ENCODE results near the gene GOSR1.
"Not testable (repeated sequence)": the region's sequence is repeated elsewhere in the genome, so short reads cannot be mapped to it uniquely, and the experiment has no call there.

The GOSR1 gene

DNA sequence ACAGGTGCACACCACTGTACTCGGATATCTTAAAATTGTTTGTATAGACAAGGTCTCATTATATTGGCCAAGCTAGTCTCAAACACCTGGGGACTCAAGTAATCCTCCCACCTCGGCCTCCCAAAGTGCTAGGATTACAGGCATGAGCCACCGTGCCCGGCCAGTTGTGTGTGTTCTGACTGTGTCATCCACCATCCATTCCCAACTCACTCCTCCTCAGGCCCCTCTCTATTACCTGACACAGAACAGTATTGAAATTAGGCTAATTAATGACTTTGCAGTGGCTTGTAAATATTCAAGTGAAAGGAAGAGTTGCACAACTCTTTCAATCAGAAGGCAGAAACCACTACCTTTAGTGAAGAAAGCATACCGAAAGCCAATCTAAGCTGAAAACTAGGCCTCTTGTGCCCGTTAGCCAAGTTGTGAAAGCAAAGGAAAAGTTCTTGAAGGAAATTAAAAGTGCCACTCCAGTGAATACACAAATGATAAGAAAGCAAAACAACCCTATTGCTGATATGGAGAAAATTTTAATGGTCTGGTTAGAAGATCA is 28.7 kb downstream of the GOSR1 start:
- DNase-seq = no peak
- ATAC-seq = no peak

DNA sequence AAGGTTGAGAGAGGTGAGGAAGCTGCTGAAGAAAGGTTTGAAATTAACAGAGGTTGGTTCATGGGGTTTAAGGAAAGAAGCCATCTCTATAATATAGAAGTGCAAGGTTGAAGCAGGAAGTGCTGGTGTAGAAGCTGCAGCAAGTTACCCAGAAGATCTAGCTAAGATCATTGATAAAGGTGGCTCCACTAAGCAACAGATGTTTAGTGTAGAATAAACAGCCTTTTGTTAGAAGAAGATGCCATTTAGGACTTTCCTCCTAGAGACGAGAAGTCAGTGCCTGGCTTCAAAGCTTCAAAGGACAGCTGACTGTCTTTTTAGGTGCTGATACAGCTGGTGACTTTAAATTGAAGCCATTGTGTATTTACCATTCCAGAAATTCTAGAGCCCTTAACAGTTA is 29.3 kb downstream of the GOSR1 start:
- DNase-seq (no peak), ATAC-seq (no peak)

DNA sequence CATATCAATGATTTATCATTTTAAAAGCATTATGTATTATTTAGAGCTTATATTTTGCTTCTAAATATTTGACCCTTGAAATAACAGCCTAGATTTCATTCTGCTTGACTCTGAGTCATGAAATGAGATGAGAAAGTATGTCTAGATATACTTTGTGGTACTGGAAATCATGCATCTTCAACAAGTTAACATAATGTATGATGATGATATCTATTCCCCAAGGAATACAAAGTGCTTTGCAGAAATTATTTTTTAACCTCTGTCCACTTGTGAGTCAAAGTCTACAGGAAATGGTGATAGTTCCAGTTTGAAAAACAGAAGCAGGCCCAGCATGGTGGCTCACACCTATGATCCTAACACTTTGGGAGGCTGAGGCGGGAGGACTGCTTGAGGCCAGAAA is 36.1 kb downstream of the GOSR1 start:
- ATAC-seq = no peak
- DNase-seq = no peak

DNA sequence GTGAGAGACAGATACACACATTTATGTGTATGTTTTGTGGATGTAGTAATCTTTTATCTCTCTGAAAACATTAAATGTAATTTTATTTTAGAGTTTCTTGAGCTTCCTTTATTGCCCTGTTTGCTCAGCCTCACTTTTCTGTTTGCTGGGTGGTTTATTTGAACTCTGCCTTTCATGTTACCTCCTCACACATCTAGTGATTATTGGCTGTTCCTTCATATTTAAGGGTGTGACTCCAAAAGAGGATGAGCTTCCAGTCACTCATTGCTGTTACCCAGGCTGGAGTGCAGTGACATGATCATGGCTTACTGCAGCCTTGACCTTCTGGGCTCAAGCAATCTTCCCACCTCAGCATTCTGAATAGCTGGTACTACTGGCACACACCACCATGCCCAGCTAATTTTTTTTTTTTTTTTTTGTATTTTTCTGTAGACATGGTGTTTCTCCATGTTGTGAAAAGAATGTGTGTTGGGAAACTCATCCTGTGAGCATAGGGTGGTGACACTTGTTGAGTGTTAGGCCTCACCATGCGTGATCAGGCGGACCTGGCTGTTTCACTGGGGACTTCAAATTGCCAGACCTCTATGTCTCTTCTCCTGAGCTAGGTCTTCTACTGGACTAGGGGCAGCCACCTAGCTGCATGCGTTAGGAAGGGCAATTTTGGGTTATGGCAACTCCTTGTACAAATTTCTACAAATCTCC is 37.8 kb downstream of the GOSR1 start:
- no peak for DNase-seq
- no peak for ATAC-seq

DNA sequence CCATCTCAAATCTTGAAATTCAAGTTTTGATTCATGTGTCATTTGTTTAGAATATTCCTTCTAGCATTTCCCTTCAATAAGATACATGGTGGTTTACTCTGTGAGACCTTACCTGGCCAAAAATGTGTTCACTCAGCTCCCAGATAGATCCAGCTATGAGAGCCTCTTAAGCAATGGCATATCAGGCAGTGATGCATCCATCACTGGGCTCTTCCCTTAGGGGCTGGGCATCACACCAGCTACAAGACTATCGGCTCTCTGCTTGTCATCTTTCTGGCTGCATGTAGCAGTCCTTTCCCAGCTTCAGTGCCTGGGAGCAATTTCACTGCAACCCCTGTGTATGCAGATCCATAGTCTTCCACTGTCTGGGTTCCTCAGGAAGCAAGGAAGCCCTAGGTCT is 40.6 kb downstream of the GOSR1 start:
- DNase-seq = no peak

DNA sequence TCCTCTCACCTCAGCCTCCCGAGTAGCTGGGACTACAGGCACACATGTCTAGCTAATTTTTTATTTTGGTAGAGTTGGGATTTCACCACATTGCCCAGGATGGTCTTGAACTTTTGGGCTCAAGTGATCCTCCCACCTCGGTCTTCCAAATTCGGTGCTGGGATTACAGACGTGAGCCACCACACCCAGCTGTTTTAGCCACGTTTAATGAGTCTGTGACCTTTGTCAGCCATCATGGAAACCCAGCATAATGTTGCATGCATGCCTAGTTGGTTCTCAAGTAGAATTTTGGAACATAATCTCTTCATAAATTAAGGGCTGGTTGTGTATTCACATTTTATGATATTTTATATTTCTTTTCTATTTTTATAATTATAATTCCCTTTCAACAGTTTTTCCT is 42.0 kb downstream of the GOSR1 start:
- ATAC-seq = no peak
- no peak for DNase-seq

More for the DNA sequence above, 40.6 kb downstream of the GOSR1 start:
- ATAC-seq = no peak

DNA sequence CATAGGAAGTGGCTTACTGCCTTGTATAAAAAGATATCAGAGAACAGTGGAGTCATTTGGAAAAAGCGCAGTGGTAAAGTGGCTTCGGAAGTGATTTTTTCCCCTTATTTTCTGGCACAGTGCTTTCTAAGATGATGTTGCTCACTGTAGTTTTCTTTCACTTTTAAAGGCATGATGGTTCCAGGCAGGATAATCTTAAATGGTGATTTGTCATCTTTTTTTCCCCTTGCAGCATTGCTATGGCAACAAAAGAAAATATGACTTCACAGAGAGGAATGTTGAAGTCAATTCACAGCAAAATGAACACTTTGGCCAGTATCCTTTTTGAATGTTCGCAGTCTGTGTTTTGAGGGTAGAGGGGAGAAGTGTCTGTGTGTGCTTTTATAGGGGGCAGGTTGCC is 42.5 kb downstream of the GOSR1 start:
- no peak for DNase-seq
- ATAC-seq = no peak

DNA sequence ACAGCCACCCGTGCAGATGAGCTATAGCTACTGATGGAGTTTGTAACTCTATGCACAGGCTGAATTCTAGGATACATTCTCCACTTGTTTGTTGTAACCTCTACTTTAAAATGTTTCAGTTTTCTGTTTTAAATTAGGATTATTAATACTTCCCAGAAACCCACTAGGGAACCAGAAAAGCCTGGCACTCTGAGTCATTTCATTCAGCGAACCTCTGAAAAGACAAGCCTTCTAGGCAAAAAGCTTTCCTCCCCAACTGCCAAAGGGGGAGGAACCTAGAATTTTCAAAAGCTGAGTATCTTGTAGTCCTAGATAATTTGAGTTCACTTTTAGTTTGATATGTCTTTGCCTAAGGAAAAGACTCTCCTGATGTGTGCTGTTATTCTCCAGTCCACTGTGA is 43.2 kb downstream of the GOSR1 start:
- no peak for ATAC-seq
- no peak for DNase-seq

DNA sequence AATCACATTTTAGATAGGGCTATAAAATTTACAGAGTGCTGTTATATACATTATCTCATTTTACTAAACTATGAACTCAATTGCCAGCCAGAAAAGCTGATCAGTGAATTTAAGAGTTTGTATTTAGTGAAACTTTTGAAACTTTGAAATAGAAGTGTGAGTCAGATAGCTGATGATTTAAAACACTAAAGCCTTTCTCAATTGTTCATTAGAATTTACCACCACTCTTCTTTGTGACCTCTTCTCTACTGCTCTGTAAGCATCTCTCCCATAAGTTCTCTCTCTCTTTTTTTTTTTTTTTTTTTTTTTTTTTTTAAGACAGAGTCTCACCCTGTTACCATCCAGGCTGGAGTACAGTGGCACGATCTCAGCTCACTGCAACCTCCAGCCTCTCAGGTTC is 43.7 kb downstream of the GOSR1 start:
- DNase-seq = no peak
- ATAC-seq = no peak

DNA sequence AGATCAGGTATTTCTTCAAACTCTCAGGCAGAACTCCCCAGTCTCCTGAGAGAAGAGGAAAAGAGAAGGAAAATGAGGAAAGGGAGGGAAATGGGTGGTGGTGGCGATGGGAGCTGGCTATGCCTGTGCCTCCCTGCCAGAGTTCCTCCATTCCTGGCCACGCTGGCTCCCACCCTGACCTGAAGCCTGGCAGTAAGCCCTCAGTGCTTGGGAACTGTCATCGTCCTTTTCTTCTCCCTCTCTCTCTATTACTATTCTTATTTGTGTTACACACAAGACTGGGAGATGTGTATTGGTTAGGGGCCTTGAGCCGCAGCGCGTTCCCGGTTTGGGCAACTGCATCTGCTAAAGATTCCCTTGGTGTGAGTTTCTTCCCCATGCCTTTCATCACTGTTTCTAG is 44.6 kb downstream of the GOSR1 start:
- ATAC-seq = no peak
- DNase-seq = no peak

DNA sequence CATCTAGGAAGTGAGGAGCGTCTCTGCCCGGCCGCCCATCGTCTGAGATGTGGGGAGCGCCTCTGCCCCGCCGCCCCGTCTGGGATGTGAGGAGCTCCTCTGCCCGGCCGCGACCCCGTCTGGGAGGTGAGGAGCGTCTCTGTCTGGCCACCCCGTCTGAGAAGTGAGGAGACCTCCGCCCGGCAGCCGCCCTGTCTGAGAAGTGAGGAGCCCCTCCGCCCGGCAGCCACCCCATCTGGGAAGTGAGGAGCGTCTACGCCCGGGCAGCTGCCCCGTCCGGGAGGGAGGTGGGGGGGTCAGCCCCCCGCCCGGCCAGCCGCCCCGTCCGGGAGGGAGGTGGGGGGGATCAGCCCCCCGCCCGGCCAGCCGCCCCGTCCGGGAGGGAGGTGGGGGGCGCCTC is 46.0 kb downstream of the GOSR1 start:
- DNase-seq, ATAC-seq: not testable (repeated sequence)

DNA sequence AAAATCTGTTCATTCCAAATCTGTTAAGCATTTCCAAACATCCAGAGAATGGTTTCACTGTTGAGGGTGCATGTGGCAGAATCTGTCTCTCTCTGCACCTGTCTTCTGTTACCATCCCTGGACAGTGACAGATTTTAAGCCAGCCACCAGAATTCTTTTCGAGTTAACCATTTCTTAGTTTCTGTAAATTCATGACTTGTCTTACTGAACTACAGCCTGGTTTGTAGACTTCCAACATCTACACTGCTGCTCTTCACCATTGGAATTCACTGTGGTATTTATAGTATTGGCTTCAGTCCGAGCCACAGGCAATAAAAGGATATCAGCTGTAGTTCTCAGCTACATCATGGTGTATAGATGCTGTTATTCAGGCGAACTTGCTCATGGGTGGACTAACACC is 47.6 kb downstream of the GOSR1 start:
- DNase-seq = no peak
- ATAC-seq = no peak

DNA sequence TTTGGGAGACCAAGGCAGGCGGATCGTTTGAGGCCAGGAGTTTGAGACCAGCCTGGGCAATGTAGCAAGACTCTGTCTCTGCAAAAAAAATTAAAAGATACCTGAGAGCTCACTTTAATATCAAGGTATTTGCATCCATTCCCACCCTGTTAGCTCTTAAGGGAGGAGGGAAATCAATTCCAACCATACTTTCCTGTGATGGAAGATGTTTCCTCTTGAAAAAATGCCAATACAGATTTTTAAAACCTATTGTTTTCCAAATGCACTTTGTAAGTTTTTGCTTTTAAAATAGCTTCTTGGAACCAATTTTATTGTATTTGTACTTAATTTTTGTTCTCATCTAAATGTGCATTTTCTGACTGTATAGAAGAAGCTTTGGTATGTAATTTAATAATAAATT is 49.2 kb downstream of the GOSR1 start:
- DNase-seq = no peak
- ATAC-seq = no peak

DNA sequence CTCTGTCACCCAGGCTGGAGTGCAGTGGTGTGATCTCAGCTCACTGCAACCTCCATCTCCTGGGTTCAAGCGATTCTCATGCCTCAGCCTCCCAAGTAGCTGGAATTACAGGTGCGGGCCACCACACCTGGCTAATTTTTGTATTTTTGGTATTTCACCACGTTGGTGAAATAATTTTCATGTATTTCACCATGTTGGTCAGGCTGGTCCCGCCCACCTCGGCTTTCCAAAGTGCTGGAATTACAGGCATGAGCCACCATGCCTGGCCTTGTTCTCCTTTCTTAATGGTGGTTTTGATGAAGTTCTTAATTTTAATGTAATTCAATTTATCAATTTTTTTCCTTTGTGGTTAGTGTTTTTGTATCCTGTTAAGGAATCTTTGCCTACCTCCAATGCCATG is 51.5 kb downstream of the GOSR1 start:
- not testable (repeated sequence) for ATAC-seq, DNase-seq

DNA sequence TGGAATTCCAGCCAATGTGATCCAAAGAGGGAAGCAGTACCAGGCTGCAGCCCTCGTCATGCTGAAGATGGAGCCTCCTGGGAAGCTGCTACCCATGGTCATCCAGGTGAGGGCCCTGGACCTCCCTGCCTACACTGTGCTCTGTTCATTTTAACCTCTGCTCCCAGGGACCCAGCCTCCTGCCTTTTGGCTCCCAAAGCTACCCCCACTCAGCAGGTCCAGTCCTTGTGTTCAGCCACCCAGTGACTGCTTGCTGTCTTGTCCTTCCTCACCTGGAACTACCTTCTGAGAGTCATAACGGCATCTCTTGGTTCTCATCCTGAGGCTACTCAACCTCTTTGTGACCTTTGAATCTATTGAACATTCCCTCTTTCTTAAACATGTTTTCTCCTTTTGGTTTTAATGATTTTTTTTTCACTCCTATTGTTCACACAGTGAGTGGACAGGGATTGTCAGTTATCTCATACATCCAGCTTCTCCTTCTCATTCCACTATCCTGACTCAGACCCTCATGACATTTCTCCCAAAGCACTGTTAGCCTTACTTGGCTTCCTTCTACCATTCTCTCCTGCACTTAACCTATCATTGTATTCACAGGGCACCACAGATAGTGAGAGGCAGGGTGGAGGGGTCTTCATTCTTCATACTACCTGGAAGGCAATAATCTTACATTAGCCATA is 53.3 kb downstream of the GOSR1 start:
- ATAC-seq (no peak), DNase-seq (no peak)

DNA sequence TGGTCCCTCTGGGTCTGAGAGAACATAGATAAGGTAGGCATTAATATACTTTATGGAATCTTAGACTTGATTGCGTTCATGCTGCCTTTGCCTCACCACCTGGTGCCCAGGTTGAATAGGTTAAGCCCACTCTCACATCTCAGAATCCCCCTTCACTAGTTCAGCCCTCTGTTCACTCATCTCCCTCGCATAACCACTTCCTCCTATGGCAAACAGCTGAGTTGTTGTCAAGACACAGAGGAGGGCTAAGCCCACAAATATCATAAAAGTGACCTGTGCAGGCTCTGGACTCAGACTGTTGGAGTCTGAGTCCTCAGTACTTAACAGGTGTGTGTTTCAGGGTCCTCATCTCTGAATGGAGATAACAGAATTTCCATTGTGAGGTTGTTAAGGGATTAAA is 55.7 kb downstream of the GOSR1 start:
- ATAC-seq (no peak), DNase-seq (no peak)

DNA sequence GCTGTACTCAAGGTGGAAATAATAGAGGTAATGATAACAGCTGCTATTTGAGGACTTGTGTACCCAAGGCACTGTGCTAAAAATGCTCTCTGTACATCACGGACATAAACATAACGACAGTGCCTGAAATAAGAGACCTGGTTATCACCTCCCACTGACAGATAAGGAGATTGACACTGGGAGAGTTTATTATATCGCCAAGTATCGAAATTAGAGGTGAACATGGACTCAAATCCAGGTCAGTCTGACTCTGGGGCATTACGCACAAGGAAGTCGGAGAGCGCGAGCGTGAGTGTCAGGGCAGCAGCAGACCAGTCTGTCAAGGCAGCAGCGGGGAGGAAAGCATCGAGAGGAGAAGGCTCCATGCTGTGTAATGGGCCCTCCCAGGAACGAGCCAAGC is 57.1 kb downstream of the GOSR1 start:
- no peak for ATAC-seq

DNA sequence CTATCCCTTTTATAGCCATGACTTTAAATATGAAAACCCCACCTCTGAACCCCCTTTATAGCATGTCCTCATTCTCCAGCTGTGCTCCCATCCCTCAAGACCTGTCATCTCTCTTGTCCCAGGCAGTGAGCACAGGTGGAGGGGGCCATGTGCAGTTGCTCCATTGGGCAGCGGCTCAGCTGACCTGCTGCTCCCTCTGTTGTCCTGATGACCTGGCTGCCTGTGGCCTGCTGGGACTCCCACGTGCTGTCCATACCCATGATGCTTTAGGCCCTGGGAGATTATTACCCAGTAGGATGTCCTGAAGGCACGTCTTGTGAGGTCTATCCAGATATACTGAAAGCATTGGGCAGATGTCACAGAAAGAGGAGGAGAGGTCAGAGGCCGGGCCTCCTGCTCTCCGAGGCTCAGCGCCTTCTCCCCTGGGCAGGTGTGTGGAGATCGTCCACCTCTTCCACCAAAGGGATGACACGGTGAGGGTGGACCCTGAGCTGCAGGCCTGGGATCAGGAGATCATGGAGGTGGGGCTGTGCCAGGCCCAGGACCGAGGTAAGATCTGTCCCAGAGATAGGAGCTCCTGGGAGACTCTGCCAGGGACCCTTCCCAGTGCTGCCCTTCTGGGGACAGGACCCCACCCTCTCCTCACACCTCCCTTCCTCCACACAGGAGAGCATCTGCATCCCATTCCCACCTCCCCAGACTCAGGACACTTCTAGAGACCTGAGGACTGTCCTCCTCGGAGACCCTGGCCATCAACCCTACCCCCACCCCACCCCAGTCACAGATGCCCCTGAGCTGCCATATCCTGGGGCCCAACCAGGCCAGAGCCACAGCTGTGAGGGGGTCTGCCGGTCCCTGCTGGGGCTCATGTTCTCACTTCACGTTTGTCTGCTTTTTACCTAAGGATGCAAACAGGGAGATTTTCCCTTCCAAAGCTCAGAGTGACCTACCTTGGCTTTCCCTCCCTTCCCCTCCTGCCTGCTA is 58.0 kb downstream of the GOSR1 start:
- ATAC-seq = no peak
- DNase-seq = no peak

More for the DNA sequence above, 57.1 kb downstream of the GOSR1 start:
- DNase-seq = no peak

DNA sequence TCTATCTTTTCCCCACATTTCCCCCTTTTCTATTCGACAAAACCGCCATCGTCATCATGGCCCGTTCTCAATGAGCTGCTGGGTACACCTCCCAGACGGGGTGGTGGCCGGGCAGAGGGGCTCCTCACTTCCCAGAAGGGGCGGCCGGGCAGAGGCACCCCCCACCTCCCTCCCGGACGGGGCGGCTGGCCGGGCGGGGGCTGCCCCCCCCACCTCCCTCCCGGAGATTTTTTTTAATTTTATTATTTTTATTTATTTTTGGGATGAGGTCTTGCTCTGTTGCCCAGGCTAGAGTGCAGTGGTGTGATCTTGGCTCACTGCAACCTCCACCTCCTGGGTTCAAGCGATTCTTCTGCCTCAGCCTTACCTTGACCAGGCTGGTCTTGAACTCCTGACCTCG is 59.6 kb downstream of the GOSR1 start:
- not testable (repeated sequence) for DNase-seq, ATAC-seq

DNA sequence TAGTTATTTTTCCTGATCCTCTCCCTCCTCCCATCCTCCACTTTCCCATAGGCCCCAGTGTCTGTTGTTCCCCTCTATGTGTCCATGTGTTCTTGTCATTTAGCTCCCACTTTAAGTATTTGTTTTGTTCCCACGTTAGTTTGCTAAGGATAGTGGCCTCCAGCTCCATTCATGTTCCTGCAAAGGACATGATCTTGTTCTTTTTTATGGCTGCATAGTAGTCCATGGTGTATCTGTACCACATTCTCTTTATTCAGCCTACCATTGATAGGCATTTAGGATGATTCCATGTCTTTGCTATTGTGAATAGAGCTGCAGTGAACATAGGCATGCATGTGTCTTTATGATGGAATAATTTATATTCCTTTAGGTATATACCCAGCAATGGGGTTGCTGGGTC is 60.5 kb downstream of the GOSR1 start:
- not testable (repeated sequence) for ATAC-seq, DNase-seq

DNA sequence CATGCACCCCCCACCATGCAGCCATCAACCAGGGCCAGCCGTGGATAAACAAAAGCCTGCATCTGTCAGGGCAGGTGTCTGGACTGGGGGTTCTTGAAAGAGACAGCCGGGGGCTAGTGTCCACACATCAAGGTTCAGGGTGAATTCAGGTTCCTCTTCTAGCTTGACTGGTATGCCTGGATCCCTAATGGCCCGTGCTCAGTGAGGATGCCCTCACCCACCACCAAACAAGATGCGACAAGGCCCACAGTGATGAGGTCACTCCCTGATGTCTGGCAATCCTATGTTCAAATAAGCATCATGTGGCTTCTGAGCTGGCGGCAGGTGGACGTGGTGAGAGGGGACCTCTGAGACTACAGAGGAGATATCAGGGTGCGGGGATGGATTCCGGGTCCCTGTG is 64.6 kb downstream of the GOSR1 start:
- DNase-seq (no peak), ATAC-seq (no peak)

DNA sequence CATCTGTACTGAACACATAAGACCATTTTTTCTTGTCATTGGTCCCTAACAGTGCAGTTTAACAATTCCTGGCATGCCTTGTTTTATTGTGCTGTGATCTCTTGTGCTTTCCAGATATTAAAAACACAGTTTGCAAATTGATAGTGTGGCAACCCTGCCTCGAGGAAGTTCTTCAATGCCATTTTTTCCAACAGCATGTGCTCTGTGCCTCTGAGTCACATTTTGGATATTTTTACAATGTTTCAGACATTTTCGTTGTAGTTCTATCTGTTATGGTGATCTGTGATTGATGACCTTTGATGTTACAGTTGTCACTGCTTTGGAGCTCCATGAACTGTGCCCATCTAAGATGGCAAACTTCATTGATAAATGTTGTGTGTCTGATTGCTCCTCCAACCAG is 66.2 kb downstream of the GOSR1 start:
- no peak for ATAC-seq
- DNase-seq = no peak

DNA sequence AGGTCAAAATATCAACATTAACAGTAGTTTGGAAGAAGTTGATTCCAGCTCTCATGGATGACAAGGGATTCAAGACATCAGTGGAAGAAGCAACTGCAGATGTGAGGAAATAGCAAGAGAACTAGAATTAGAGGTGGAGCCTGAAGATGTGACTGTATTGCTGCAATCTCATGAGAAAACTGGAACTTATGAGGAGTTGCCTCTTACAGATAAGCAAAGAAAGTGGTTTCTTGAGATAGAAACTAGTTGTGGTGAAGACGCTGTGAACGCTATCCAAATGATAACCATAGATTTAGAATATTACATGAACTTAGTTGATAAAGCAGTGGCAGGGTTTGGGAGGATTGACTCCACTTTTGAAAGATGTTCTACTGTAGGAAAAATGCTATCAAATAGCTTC is 67.8 kb downstream of the GOSR1 start:
- no peak for DNase-seq
- ATAC-seq = no peak
